NCI-H2196 (cell line): ENCODE data around the gene INF2.
"Not testable (repeated sequence)": the region's sequence is repeated elsewhere in the genome, so short reads cannot be mapped to it uniquely, and the experiment has no call there.

Experiments used
- DNase-seq: peaks from one replicate; lab custom pipeline; 2025; ENCODE audit not compliant: unreplicated experiment; lab: John Stamatoyannopoulos, UW

Gene INF2

DNA sequence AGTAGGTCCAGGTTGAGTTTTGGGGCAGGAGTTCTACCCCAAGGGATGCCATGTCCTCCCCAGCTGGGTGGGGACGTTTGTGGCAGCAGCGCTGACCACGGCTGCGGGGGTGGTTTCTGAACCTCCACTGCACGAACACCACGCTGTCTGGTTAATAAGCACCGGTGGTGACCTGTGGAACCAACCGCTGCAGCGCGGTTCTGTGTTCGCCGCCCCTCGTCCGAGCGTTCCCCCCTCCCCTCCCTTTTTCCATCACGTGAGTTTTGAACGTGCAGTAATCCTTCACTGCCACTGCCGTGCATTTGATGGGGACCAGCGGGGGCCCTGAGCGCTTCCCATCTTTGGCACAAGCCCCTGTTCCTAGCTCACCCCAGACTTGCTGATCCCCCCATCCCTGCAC lies 28.2 kb downstream of the INF2 start:
- DNase-seq: no peak

DNA sequence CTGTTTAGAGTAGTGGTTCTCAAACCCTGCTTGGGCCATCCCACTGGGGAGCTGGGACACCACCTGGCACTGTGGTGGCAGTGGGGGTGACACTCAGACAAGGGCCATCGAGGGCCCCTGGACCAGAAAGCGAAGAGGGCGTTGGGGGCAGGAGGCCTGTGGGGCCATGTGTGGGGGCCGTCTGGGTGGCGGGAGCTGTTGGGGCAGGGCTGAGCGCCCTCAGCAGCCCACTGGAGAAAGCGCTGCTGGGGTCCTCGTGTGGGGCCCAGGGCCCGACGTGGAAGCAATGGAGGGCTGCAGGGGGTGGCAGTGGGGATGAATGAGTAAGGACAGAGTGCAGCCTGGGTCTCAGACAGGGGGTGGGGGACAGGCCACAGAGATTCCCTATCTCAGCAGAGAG lies 28.7 kb downstream of the INF2 start:
- no peak for DNase-seq

DNA sequence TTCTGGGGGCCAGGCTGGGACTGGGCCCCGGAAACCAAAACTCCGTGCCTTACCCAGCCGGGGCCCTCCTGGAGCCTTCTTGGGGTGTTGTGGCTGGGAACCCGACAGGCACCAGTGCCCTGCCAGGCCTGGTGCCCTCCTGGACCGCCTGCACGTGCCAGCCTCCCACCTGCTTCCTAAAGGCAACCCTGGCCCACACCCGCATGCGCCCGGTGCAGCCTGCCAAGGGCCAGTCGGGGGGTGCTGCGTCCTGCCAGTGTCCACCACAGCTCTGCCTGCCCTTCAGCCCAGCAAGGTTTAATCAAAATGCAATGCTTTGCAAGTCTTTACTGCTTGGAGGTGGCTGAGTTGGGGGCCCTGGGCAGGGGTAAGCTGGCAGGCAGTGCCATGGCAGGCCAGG lies 29.5 kb downstream of the INF2 start:
- DNase-seq: no peak

DNA sequence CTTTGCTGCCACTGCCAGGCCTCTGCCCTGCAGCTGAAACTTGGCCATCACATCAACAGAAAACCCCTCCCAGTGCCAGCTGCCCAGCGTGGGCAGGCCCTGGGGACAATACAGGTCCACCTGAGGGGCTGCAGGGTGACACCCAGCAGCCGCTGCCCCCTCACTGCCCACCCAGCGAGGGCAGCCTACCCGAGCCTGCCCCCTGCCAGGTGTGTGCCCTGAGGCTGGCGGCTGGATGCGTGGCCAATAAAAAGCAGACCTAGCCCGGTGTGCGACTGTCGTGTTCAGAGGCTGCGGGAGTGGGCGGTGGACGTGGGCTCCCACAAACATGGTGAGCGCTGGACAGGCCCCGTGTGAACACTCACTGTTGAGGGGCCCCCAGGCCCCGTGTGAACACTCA lies 29.9 kb downstream of the INF2 start:
- no peak for DNase-seq

DNA sequence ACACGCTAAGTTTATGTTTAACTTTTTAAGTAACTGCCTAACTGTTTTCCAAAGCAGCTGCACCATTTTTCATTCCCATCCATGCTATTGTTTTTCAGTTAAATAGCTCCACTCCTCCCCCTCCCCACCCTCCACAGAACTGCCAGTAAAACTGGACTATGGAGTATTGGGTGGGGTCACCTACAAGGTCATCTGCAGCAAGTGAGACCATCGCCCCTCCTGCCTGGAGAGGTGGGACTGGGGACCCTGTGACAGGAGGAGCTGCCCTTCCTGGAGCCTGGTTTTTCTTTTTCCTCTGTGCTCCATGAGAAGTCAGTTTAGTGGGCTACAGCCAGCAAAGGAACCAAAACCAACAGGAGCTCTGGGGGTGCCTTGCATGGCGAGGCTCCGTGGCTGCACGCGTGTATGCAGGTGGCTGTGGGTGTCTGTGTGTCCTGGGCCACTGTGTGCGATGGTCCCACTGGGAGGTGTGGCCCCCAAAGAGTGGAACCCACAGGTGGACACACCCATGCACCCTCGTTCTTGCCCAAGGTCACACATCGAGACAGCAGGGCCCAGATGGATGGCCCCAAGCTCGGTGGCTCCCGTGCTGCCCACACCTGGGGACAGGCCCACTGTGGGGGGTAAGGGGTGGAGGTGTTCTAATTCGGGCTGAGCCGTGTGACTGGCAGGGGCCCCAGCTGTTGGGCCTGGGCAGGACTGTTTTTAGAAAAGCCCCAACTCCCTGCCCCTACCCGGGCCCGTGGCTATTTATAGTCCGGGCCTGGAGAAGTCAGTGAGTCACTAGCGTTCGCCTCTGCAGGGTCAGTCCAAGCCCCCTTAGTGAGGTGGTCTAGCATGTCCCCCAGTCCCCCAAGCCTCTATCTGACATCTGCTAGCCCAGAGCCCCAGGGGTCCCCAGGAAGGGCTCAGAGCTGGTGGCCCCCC lies 32.4 kb downstream of the INF2 start:
- no peak for DNase-seq

DNA sequence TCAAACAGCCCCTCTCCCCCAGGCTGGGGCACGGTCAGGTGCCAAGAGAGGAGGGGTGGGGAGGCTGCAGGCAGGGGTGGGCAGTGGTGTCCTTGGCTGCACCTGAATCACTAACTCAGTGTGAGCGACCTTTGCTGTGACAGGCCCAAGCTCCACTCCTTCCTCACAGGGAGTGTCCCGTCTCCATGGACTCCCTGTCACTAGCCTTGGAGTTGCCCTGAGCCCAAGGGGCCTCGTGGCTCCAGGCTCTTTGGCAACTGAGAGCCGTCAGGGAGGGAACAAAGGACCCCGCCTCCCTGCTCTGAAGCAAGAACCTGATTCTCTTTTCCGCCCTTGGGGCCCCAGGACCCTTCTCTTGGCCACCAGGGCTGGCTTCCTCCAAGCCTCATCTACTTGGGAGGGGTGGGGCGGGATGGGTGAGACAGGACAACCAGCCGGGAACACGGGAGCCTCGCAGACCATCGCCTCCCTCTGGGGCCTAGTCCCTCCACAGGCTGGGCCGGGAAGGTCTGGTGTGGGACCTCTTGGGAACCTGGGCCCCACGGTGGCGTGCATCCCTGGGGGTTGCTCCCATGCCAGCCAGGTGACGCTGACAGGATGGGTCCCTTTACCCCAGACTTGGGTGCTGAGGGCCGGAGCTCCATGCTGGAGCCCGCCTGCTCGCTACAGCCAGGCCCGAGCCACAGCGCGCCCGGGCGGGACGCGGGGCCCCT lies 33.7 kb downstream of the INF2 start:
- no peak for DNase-seq

DNA sequence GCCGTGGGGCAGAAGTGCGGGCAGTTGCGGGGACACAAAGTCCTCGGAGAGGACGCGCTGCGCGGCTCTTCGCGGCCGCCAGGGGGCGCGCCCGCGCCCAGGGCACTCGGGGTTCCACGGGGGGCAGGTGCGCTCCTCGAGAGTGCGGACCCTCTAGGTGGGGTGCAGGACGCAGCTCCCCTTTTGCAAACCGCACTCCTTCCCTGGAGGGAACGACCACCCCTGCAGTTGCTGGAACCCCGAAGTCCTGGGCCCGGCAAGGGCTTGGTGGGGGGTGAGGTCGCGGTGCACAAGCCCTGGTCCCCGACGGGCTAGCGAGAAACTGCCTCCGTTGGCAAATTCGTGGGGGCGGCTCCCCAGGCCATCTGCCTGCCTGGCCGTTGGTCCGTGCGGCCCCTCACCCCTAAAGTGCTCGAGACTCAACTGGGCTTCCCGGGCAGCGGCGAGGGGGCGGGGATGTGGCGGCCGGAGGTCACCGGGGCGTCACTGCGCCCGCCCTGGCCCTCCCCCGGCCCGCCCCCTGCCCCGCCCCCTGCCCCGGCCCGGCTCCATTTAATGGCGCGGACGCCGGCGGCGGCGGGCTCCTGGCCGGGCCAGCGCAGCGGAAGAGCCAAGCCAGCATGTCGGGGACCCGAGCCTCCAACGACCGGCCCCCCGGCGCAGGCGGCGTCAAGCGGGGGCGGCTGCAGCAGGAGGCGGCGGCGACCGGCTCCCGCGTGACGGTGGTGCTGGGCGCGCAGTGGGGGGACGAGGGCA lies 34.4 kb downstream of the INF2 start, which contains the start of gene ADSS1:
Gene ADSS1 (plus strand): TSS at position 579 of the 756 bp plus-strand sequence. CDS start 42 bp downstream, at position 621.
- DNase-seq: peak; percentile 46

DNA sequence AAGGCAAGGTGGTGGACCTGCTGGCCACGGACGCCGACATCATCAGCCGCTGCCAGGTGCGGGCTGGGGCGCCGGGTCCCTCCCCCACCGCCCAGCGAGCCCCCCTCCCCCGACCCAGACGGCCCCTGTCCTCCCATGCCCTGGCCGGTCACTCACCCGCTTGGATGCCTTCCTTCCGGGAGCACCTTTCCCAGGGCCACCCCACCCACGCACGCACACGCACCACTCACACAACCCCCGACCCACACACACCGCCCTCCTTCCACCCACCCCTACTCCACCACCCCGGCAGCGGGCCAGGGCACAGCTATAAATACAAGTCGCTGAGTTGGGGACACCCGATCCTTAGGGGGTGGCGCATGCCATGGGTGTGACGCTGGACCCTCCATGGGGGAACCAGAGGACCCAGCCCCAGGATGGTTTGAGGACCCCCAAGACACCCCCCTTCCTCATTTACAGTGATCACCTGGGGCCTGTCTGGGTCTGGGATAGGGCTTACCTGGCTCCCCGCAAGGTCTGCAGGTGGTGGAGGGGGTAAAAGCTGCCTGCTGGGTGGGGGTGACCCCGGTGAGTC lies 35.1 kb downstream of the INF2 start:
- DNase-seq: no peak

DNA sequence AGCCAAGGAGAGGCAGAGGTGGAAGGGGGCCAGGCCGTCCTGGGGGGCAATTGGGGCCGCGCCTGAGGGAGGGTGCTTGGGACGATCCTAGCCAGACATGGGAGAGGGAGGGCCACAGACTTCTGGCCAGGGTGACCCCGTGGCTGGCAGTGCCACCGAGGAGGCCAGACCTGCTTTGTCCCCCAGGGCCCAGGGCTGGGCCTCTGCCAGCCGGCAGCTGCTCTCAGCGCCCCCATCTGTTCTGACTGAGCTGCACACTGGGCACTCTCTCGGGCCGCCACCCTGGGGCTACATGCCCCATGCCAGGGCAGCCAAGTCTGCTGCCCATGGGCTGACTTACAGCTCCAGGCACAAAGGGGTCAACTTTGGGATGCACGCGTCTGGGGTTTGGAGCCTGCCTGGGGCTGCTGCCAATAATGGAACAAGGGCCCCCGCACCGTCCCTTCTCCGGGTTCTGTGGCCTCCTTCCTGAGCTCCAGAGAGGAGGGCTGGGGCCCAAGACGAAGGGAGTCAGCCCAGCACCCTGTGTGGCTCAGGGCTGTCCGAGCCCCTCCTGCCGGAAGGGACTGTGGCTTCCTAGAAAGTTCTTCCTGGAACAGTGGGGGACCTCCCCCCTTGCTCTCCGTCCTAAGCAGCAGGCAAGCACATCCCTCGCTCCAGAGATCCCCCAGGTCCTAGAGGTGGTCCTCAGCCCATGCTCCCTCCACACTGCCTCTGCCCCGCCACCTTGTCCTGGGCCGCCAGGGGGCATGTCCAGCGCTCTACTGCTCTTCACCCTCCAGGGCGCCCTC lies 35.8 kb downstream of the INF2 start:
- DNase-seq: peak; percentile 3

DNA sequence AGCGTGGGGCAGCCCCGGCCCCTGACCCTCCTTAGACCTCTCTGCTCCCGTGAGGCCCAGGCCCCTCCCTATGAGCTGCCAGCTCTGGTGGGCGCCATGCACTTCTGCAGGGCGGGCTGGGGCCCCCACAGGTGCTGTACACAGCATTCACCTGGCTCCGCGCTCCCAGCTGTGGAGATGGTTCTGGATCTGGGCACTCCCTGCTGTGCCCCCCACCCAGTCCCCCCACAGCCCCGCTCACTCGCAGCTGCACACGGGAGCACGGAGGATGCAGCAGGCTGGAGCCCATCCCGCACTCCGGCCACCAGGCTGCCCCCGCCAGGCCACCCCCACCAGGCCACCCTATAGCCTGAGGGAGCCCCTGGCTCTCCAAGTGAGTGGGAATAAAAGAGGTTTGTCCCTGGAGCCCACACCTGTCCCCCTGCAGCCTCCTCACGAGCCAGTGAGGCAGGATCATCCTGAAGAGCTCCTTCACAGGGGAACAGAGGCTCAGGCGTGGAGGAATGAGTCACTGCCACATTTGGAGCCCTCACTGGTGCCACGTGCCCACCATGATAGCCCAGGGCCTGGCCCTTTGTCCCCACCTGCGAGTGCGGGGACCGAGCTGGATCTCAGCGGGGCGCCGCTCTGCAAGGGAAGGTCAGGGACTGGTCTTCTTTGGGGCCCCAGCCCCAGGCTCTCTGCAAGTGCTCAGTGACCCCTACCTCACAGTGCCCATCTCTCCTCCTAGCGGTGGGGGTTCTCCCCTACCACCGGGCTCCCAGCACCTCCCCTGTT lies 36.5 kb downstream of the INF2 start:
- DNase-seq: no peak

DNA sequence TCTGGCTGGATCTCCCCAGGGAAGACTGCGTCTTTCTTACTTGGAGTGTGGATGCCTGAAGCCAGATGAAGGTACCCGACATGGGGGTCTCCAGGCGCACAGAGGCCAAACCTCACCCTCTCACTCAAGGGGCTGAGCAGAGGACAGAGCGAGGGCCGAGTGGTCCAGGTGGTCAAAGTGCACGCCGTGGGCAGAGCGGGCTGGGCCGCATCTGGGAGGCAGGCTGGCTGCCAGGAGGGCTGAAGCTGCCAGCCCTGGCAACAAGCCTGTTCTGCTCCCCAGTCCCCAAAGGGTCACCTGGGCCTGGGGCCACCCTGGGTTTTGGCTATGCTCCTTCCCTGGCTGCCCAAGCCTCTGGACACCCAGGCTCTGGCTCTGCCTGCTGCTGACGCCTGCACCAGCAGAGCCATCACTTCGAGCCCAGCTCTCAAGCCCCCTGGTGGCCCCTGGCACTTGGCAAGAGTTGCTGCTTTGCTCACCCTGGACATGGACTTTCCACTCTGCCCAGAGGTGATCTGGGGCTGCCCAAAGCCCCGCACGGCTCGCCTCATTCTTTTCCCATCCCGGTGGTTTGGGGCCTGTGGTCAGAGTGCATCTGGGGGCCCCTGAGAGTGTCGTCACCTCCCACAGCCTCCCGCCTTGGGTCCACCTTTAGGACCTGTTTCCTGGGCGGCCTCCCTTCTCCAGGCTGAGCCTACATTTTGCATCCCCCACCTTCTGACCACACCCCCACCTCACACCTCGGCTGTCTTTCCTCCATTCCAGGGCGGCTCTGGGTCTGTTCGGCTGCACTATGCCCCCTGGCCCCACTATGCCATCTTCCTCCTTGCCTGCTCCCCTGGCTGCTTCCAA lies 37.4 kb downstream of the INF2 start:
- no peak for DNase-seq

DNA sequence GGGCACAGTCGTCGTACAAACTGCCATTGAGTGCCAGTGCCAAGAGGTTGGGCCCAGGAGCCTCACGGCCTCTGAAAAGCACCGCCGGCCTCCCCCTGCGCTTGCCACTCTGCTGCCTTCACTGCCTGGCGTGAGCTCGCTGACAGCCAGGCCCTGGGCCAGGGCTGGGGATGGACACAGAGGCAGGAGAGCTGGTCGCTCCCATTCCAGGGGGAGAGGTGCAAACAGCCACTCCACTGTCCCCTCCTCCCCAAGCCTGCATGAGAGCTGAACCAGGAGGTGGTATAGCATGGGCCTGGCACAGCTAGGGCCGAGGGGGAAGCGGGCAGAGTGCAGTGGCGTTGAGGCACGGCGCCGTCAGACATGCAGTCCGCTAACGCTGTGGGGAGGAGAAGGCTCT lies 39.2 kb downstream of the INF2 start:
- DNase-seq: no peak

DNA sequence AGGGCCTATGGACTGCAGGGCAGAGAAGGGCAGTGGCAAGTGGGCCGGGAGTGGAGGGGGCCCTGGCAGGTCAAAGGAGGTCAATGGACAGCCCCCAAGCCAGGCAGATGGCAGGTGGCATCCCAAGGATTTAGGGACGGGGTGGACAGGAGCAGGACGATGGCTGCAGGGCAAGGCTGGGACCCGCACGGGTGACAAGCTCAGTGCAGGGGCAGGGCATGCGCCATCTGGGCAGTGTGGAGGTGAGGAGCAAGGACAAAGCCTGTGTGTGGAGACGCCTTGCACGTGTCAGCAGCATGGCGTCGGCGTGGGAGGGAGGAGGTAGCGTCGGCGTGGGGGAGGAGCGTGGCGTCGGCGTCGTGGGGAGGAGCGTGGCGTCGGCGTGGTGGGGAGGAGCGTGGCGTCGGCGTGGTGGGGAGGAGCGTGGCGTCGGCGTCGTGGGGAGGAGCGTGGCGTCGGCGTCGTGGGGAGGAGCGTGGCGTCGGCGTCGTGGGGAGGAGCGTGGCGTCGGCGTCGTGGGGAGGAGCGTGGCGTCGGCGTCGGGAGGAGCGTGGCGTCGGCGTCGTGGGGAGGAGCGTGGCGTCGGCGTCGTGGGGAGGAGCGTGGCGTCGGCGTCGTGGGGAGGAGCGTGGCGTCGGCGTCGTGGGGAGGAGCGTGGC lies 39.9 kb downstream of the INF2 start:
- not testable (repeated sequence) for DNase-seq

DNA sequence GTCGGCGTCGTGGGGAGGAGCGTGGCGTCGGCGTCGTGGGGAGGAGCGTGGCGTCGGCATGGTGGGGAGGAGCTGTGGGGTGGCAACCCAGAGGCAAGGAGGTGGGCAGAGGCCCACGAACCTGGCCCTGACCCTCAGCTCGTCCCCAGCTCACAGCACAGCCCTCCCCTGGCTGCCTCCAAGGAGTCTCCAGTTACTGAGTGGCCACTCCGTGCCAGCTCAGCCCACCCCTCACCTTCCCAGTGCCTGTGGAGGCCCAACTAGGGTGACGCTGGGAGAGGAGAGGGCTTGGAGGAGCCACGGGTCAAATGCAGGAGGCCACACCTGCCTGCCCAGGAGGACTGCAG lies 40.4 kb downstream of the INF2 start:
- no peak for DNase-seq

DNA sequence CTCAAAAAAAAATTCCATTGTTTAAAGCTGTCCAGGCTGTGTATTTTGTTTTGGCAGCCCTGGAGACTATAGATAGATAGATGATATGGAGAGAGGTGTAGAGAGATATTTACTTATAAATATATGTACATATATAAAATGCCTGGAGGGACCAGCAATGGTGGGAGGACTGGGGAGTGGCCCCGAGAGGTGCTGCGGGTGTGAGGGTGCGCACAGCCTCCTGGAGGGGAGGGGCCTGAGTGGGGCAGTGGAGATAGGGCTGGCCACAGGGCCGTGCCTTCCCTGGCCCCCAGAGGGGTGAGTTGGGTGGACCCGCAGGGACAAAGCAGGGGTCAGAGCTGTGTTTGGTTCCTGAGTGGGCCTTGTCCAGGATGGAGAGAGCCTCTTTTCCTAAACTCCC lies 41.1 kb downstream of the INF2 start:
- no peak for DNase-seq

DNA sequence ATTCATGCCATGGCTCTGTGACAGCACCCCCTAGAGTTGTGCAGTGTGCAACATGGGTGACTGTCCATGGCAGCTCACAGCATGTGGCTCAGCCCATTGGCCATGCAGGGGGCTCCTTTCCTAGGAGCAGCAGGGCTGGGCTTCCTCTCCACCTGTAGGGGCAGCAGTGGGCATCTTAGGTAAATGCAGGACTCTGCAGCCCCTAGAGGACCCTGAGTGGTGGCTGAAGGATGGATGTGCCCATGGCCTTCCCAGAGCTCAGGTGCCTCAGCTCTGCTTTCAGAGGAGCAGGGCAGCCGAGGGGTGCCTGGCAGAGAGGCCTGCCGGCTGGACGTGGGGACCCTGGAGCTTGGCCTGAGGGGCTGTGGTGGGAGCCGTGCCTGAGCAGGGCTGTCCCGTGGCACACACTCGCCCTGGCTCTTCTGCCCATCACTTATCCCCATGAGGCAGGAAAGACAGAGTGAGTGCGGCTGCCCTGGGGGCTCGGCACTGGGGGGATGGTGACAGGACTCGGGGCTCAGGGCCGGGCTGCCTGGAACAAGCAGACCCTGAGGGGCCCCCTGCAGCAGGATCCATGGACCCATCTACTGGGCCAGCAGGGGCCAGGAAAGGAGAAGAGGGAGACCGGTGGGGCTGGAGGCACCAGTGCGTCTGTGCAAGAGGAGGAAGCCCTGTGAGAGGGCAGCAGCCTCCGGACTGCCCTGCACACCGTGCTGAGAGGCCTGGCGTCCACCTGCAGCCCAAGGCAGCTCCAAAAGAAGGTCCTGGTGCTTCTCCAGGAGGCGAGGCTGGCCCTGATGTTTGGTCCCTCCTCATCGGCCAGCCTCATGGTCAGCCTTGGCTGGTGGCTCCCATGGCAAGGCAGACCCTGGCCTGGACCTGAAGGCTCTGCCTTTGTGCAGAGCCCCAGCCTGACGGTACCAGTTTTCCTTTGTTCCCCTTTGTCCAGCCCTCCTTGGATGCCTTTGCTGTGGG lies 42.2 kb downstream of the INF2 start:
- no peak for DNase-seq

DNA sequence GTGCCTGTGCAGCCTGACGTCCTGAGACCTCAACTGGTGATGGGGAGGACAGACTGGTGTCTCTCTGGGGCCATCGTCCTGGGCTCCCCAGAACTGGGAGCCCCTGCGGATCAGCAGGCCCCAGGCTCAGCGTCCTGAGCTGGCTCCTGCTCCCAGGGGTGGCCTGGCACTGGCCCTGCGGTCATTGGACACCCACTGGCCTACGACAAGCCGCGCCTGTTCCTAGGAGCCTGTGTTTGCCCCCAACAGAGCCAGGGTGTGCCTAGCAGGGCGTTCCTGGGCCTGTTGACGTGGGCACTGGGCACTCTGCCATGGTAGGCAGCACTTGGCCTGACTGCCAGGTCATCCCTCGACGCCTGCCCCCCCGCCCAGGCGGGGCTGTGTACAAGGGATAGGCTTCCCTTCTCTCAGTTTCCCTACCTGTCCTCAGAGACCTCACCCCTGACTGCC lies 43.0 kb downstream of the INF2 start:
- peak; percentile 40 for DNase-seq
